ENCODE data around the gene PLEKHN1. TPM values are rescaled to one million over a fixed set of nuclear protein-coding genes. Genes with fewer than 3 reads are reported as not detected.
"Not testable (repeated sequence)": the region's sequence is repeated elsewhere in the genome, so short reads cannot be mapped to it uniquely, and the experiment has no call there.

The PLEKHN1 gene
- total RNA-seq, 1 donor from 2014 or later, result 0.51 TPM

- DNase-seq (ENCODE audit: low read depth in 2 of 2), result not testable (repeated sequence)
Measured at GRCh38 chr1:991275-991674, 25.0 kb downstream of the PLEKHN1 start.

GRCh38 chr1:991895-992294 is 25.6 kb downstream of the PLEKHN1 start:
- no peak for DNase-seq (ENCODE audit: low read depth in 2 of 2)

DNA sequence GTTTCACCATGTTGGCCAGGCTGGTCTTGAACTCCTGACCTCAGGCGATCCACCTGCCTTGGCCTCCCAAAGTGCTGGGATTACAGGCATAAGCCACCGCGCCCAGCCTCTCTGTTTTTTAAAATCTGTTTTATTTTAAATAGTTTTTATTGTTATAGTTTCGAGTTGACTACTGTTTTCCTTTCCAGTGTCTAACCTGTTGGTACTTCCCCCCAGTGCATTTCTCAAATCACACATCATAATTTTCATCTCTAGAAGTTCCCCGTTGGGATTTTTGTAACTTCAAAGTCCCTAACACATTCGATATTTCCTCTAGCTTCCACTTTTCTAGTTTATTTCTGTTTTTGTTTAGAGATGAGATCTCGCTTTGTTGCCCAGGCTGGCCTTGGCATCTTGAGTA is 26.1 kb downstream of the PLEKHN1 start:
- DNase-seq (ENCODE audit: low read depth in 2 of 2), result no peak

DNA sequence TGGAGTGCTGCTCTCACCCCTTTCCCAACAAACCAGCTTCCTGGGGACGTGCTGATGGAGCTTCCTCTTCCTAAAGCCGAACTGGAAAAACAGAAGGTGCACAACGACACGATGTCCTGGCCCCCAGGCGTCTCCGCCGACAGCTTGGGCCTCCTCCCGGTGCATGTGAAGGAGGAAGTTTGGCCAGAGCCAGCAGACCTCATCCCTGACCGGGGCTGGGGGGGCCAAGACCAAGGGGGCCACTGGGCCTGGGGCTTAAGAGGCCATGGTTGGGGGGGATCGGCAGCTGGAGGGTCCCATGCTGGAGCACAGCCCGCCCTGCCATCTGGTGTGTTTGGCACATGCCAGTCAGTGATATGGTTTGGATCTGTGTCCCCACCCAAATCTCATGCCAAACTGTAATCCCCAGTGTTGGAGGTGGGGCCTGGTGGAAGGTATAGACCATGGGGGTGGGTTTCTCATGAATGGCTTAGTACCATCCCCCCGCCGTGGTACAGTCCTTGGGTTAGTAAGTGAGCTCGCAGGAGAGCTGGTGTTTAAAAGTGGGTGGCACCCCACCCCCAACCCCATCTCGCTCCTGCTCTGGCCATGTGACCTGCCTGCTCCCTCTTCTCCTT is 27.2 kb downstream of the PLEKHN1 start:
- DNase-seq (ENCODE audit: low read depth in 2 of 2), result no peak

- not testable (repeated sequence) for DNase-seq (ENCODE audit: low read depth in 2 of 2)
Measured at GRCh38 chr1:994546-994945, 28.3 kb downstream of the PLEKHN1 start.

- DNase-seq (ENCODE audit: low read depth in 2 of 2), result no peak
Measured at GRCh38 chr1:995665-996633, 29.7 kb downstream of the PLEKHN1 start.

DNA sequence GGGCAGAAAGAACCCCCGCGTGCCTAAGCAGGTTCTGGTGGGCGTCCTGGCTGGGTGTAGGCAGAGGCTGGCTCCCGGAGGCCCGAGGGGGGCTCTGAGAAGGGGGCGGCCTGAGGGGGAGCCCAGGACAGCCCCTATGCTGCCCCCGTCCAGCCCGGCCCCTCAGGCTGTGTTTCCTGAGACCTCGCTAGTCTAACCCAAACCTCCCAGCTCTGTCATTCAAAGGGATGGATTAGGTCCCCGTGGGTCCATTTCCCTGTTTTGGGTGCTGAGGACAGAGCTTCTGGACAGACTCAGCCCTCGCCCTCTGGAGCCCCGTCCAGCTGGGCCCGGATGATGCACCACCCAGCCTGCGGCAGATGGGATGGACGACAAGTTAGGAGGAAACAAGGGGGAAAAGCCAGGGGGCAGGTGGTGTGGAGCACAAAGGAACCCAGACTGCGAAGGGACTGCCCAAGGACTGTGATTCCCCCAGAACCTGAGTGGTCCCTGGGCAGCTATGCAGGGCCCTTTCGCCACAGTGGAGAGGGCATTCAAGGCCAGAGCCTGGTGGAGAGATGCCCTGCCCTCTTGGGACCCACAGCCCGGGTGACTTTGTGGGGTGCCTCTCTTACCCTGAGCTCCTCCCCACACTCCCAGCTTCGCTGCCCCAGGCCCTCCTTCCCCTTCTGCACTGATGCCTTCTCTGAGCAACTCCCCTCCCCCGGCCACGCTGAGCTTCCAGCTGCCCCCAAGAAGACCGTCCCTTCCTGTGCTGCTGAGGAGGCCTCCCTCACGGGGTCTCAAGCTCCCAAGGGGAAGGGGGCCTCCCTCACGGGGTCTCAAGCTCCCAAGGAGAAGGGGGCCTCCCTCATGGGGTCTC is 30.8 kb downstream of the PLEKHN1 start:
- DNase-seq (ENCODE audit: low read depth in 2 of 2), result no peak

DNA sequence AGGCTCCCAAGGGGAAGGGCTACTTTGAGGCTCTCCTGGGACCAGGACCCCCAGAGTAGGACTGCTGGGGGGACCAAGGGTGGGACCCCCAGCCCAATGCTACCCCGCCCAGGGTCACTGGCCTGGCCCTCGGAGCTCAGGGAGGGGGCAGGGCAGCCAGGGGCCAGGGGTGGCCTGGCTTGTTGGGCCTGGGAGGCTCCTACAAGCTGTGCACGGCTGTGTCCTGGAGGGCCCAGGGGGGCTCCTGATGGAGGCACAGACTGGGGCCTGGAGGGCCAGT is 31.4 kb downstream of the PLEKHN1 start:
- DNase-seq (ENCODE audit: low read depth in 2 of 2), result no peak

- no peak for DNase-seq (ENCODE audit: low read depth in 2 of 2)
Measured at GRCh38 chr1:997993-998744, 31.9 kb downstream of the PLEKHN1 start.

DNA sequence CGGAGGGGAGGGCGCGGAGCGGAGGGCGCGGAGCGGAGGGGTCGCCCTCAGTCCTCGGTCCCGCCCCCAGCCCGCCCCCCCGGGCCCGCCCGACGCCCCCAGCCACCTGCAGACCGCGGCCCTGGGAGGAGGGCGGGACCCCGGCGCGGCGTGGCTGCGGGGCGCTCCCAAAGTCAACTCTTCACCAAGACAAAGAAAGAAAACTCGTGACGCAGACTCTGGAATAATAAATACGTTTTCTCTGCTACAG is 32.4 kb downstream of the PLEKHN1 start:
- peak in 1 of 2 donors; percentile 41 for DNase-seq (ENCODE audit: low read depth in 2 of 2)

GRCh38 chr1:998995-999724 is 32.9 kb downstream of the PLEKHN1 start:
- peak in 1 of 2 donors; percentile 60 for DNase-seq (ENCODE audit: low read depth in 2 of 2)

GRCh38 chr1:999725-1000356 is 33.6 kb downstream of the PLEKHN1 start, which contains the start of gene HES4:
Gene HES4, minus strand, starts transcription at chr1:1000097. Its CDS starts 124 bp downstream, at chr1:999973.
- DNase-seq (ENCODE audit: low read depth in 2 of 2), result peak; percentile 86 to 96

DNA sequence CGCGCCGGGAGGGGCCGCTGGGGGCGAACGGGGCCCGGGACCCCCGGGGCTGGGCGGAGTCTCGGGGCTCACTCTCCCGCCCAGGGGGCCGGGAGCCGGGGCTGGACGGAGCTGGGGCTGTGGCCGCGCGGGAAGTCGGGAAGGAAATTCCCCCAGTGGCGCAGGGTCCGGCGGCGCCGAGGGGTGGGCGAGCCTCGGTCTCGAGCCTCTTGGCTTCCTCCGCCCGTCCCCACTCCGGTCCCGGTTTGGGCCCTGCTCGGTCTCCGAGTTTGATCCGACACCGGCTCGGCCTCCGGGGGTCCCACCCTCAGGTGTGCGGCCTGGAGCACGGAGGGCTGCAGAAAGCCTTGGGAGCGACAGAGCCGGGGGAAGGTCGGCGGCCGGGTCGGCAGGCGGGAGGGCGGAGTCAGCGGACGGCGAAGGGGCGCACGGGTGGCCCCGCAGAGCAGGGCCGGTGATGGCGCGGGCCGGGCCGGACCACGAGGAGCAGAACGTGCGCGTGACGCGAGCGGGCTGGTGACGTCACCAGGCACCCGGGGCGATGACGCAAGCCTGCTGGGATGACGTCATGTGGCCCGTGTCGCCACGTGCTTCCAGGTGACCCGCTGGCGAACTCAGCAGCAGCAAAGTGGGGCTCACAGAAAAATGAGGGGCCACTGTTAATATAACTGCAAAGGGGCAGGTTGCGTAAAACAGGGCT is 34.2 kb downstream of the PLEKHN1 start:
- peak; percentile 79 to 84 for DNase-seq (ENCODE audit: low read depth in 2 of 2)

DNA sequence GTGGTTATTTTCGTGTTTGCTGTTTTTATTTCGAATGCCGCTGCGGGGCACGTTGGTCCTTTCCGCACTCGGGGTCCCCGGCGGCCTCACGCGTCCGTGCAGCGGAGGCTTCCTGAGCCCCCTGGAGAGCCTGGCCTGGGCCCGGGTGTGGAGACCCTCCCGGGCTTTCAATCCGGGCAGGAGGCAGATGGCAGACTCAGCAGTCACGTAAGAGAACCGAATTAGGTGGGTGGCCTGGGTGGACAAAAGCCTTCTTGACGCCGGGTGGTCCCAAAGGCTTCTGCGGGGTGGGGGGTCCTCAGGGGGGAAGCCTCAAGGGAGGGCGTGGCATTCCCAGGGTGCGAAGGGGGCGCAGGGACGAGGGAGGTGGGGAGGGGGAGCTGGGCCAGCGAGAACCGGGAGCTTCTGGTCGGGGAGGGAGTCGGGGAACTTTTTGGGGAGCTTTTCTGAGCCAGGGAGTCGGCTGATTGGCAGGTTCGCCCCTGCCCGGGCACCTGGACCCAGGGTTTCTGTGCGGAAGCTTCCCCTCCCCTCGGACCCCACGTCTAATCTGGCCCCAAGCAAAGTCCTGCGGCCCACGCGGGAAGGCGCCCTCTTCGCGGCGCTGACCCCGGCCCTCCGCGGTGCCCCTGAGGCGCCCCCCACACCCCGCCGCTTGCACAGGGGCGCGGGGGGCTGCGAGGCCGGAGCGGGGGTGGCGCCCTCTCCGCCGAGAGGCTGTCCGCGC is 34.9 kb downstream of the PLEKHN1 start:
- no peak for DNase-seq (ENCODE audit: low read depth in 2 of 2)

DNA sequence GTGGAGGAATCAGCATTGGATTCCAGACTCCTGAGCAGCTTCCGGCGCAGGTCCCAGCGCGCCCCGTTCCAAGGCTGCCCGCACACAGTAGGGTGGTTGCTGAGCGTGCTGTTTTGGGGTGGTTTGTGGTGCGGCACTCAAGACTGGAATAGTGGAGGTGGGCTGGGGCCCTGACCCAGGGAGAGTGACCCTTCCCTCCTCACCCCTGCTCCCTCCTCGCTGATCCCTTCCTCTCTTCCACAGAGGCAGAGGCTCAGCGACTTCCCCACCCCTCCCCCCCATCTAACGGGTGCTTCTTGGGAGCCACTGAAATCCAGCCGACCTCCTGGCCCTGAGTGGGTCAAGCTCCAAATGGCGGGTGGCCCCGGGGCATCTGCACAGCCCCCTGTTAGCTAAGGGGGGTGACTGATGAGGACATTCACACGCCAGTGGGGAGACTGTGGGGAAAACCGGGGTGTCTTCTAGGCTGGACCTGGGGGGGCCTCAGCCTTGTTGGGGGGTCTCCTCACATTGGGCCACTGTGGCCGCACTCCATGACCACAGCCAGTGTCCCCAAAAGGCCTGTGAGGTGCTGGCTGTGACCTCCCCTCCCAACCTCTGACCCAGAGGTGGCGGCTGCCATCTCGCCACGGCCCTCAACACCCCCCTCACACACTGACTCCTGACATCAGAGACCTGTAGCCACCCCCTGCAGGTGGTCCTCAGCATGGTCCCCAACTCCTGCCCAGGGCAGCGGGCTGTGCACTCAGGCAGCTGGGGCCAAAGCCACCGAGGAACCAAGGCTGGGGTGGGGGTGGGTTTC is 37.5 kb downstream of the PLEKHN1 start:
- DNase-seq (ENCODE audit: low read depth in 2 of 2), result no peak

GRCh38 chr1:1004420-1004779 is 38.1 kb downstream of the PLEKHN1 start:
- DNase-seq (ENCODE audit: low read depth in 2 of 2), result no peak

- peak in 1 of 2 donors; percentile 79 for DNase-seq (ENCODE audit: low read depth in 2 of 2)
Measured at GRCh38 chr1:1004780-1005697, 38.8 kb downstream of the PLEKHN1 start.
